GM12873 (cell line): ENCODE results near the gene HRG.

Source experiments
- CTCF ChIP-seq: IDR thresholded peaks from 2 replicates; pipeline ENCODE4 v1.5.1; 2012; ENCODE audit warnings: low read depth, mild to moderate bottlenecking, moderate library complexity, low read length, control low read depth; ENCODE audit not compliant: insufficient read depth; ENCODE audit errors: missing control alignments

The HRG gene

GRCh38 chr3:186665625-186666188 lies at the start of gene HRG:
Gene HRG, plus strand, starts transcription at chr3:186666014. Its CDS starts 18 bp downstream, at chr3:186666032.
- no peak for TF ChIP-seq CTCF

- TF ChIP-seq CTCF: no peak
Observed at GRCh38 chr3:186616299-186616617, 49.6 kb upstream of the HRG start.

GRCh38 chr3:186617036-186617946 lies 48.5 kb upstream of the HRG start:
- TF ChIP-seq CTCF: peak; percentile 97

GRCh38 chr3:186618318-186618938 lies 47.4 kb upstream of the HRG start:
- TF ChIP-seq CTCF: no peak

GRCh38 chr3:186619787-186620212 lies 46.0 kb upstream of the HRG start:
- no peak for TF ChIP-seq CTCF

- TF ChIP-seq CTCF: no peak
Observed at GRCh38 chr3:186620213-186621092, 45.4 kb upstream of the HRG start.
